ENCODE data around the gene NIPAL4. TPM values are rescaled to one million over a fixed set of nuclear protein-coding genes. Genes with fewer than 3 reads are reported as not detected.

Gene NIPAL4
- total RNA-seq, 1 donor from 2014 or later, result 0.49 TPM

- Mint-ChIP-seq H3K27ac (peak overlapping the region; percentile 30), H3K9me3 (no peaks in the 10 kb centered on the region), H3K36me3 (no peaks in the 10 kb centered on the region), H3K27me3 (ENCODE audit: low read depth) (no peaks in the 10 kb centered on the region), H3K4me3 (no peak overlapping the region), H3K4me1 (peaks cover 34% of the 10 kb centered on the region)
- DNase-seq (ENCODE audit: low spot score in 2 of 2, unreplicated experiment in 2 of 2), result no peak
- TF ChIP-seq CTCF (IDR thresholded peaks at IDR 0.05; ENCODE audit: unreplicated experiment), result no peak
These were observed 59.0 kb downstream of the NIPAL4 start for GRCh38 chr5:157518963-157519362.

GRCh38 chr5:157519579-157520253 lies 59.7 kb downstream of the NIPAL4 start:
- Mint-ChIP-seq H3K36me3 (no peaks in the 10 kb centered on the region), H3K4me3 (no peak overlapping the region), H3K4me1 (peaks cover 31% of the 10 kb centered on the region), H3K27ac (no peak overlapping the region), H3K9me3 (no peaks in the 10 kb centered on the region), H3K27me3 (ENCODE audit: low read depth) (no peaks in the 10 kb centered on the region)
- no peak for TF ChIP-seq CTCF (IDR thresholded peaks at IDR 0.05; ENCODE audit: unreplicated experiment)
- no peak for DNase-seq (ENCODE audit: low spot score in 2 of 2, unreplicated experiment in 2 of 2)

GRCh38 chr5:157520911-157521703 lies 61.1 kb downstream of the NIPAL4 start:
- Mint-ChIP-seq H3K4me1 (peaks cover 24% of the 10 kb centered on the region), H3K27me3 (ENCODE audit: low read depth) (no peaks in the 10 kb centered on the region), H3K36me3 (no peaks in the 10 kb centered on the region), H3K4me3 (no peak overlapping the region), H3K27ac (no peak overlapping the region), H3K9me3 (no peaks in the 10 kb centered on the region)
- no peak for TF ChIP-seq CTCF (IDR thresholded peaks at IDR 0.05; ENCODE audit: unreplicated experiment)
- no peak for DNase-seq (ENCODE audit: low spot score in 2 of 2, unreplicated experiment in 2 of 2)

GRCh38 chr5:157521704-157522029 lies 61.7 kb downstream of the NIPAL4 start:
- no peak for TF ChIP-seq CTCF (IDR thresholded peaks at IDR 0.05; ENCODE audit: unreplicated experiment)
- H3K27ac Mint-ChIP-seq, result no peak overlapping the region
- H3K4me3 Mint-ChIP-seq, result no peak overlapping the region
- peaks cover 18% of the 10 kb centered on the region for H3K4me1 Mint-ChIP-seq
- no peaks in the 10 kb centered on the region for H3K36me3 Mint-ChIP-seq
- DNase-seq (ENCODE audit: low spot score in 2 of 2, unreplicated experiment in 2 of 2), result no peak
- no peaks in the 10 kb centered on the region for H3K27me3 Mint-ChIP-seq (ENCODE audit: low read depth)
- H3K9me3 Mint-ChIP-seq, result no peaks in the 10 kb centered on the region

GRCh38 chr5:157523976-157524375 lies 64.0 kb downstream of the NIPAL4 start:
- H3K9me3 Mint-ChIP-seq, result no peaks in the 10 kb centered on the region
- no peaks in the 10 kb centered on the region for H3K27me3 Mint-ChIP-seq (ENCODE audit: low read depth)
- H3K4me3 Mint-ChIP-seq, result no peak overlapping the region
- DNase-seq (ENCODE audit: low spot score in 2 of 2, unreplicated experiment in 2 of 2), result no peak
- no peaks in the 10 kb centered on the region for H3K36me3 Mint-ChIP-seq
- H3K4me1 Mint-ChIP-seq, result peaks cover 16% of the 10 kb centered on the region
- no peak for TF ChIP-seq CTCF (IDR thresholded peaks at IDR 0.05; ENCODE audit: unreplicated experiment)
- no peak overlapping the region for H3K27ac Mint-ChIP-seq

Other genes with a start within 250 kb of the NIPAL4 start
- gene CYFIP2, start 194.1 kb upstream of the NIPAL4 start, total RNA-seq, result 80.9 to 82.9 TPM (median 82.2 TPM) in 3 replicates
- gene ADAM19, start 115.6 kb downstream of the NIPAL4 start, total RNA-seq, result 17.1 to 19.7 TPM (median 19.7 TPM) in 3 replicates
- gene SOX30, start 192.2 kb downstream of the NIPAL4 start, total RNA-seq, result not detected in 3 replicates
- not detected in 3 replicates for gene C5orf52, start 211.3 kb downstream of the NIPAL4 start, total RNA-seq